NCI-H510A (cell line): ENCODE measurements around the gene CNEP1R1.
A peak's percentile ranks its signal among the peaks of the same experiment; 100 is the strongest.
"Not testable (repeated sequence)": the region's sequence is repeated elsewhere in the genome, so short reads cannot be mapped to it uniquely, and the experiment has no call there.

ENCODE experiments used
- DNase-seq: peaks from one replicate; lab custom pipeline; 2025; lab: John Stamatoyannopoulos, UW

The CNEP1R1 gene, protein sequence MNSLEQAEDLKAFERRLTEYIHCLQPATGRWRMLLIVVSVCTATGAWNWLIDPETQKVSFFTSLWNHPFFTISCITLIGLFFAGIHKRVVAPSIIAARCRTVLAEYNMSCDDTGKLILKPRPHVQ

DNA sequence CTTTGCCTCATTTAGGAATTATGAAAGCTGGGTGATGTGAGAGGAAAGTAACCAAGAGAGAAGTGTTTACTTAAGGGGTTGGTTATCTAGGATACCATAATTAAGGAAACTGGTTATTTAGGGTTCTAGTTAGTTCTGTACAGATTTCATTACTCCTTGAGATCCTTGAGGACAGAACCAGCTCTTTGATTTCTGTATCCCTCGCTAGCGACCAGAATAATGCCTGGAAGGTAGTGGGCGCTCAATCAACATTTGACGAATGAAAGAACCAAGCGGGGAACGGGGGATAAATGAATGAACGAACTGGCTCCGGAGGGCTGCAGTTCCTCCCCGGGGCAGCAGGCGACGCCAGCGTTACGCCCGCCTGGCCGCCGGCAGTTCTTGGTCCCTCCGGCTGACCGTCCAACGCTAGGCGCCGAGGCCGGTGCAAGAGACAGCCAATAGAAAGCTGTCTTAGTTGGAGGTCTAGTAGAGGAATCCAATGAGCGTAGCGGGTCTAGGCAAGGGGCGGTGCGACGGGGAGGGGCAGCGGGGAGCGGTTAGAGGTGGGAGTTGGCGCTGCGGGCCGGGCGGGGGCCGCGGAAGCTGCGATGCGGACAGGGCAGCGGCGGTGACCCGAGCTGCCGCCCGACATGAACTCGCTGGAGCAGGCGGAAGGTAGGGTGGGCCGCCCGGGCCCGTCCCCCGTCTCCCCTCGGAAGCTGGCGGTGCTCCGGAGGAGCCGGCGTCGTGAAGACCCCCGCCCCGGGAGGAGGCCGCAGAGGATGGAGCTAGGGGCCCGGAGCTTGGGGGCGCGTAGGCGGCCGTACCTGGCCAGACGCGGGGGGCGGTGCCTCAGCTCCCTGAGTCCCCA is at the start of gene CNEP1R1:
Gene CNEP1R1, plus strand, starts transcription at position 542 of the 853 bp plus-strand sequence. Its CDS starts 91 bp downstream, at position 633.
- DNase-seq = peak; percentile 93

DNA sequence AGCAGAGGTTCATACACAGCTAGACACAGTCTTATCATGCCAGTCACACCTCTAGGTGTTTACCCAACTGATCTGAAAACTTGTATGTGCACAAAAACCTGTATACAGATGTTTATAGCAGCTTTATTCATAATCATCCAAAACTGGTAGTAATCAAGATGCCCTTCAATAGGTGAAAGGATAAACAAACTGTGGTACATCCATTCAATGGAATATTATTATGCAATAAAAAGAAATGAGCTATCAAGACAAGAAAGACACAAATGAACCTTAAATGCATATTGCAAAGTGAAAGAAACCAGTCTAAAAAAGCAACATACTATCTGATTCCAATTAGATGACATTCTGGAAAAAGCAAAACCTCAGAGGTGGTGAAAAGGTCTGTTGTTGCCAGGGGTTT is 47.6 kb upstream of the CNEP1R1 start:
- no peak for DNase-seq

DNA sequence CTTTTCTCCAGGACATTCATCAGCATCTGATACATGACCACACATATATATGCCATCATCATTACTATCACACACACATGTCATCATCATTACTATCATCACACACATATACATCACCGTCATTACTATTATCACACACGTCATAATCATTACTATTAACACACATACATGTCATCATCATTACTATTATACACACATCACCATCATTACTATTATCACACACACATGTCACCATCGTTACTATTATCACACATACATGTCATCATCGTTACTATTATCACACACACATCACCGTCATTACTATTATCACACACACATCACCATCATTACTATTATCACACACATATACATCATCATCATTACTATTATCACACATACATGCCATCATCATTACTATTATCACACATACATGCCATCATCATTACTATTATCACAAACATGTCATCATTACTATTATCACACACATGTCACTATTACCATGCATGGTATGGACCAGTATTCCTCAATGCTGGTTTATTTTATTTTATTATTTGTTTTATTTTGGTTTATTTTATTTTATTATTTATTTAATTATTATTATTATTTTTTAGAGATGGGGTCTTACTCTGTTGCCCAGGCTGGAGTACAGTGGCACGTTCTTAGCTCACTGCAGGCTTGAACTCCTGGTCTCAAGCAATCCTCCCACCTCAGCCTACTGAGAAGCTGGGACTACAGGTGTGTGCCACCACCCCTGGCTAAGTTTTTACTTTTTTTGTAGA is 46.3 kb upstream of the CNEP1R1 start:
- DNase-seq = no peak

DNA sequence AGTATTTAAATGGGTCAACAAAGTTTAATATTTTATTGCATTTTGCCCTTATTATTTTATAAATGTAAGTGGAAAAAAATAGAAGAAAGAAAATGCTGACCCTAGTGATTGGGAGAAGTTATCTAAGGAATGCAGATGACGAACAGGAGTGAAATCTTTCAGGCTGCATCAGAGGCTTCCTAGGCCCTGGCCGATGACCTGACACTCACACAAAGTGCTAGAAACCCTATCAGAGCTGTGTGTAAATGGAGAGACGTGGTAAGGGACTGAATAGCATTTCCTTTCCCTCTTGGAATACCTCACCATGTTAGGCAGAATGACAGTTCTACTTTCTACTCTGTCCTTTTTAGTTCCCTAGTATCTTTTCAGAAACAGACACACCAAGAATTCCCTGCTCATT is 44.9 kb upstream of the CNEP1R1 start:
- DNase-seq = no peak

DNA sequence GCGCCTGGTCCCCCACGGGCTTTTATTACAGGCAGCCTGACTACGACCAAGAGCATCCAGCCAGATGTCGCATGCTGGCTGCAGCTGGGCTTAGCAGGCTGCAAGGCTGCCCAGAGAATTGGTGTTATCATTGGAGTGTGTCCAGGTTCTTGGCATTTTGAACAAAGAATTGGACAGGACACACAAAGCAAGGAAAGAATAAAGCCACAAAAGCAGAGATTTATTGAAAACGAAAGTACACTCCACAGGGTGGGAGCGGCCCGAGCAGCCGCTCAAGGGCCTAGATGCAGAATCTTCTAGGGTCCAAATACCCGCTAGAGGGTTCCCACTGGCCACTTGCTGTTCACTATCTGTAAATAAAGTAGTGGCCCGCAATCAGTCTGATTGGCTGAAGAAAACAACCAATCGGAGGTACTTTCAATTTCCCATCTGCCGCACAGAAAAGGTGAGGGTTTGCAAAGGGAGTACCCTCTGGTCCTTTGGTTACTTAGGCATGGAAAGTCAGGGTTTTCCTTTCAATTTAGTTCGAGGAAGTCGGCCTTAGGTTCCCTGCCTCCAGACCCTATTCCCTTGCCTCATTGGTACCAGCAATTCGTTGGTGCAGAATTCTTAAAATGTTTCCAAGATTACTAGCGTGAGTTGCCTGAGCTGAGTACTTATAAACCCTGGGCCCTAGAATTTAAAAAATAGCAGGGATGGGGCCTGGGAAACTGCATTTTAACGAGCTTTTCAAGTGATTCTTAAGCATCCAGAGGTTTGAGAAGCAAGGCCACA is 38.5 kb upstream of the CNEP1R1 start:
- no peak for DNase-seq

DNA sequence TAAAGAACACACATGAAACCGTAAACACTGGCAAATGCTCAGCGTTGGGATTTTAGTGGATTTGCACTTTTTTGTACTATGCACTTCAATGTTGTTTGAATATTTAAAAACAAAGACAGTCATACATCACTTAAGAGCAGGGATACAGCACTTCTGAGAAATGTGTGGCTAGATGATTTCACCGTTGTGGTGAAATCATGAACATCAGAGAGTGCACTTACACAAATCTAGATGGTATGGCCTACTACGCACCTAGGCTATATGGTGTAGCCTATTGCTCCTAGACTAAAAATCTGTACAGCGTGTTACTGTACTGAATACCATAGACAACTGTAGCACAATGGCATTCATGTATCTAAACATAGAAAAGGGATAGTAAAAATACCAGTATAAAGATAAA is 37.6 kb upstream of the CNEP1R1 start:
- DNase-seq = no peak

DNA sequence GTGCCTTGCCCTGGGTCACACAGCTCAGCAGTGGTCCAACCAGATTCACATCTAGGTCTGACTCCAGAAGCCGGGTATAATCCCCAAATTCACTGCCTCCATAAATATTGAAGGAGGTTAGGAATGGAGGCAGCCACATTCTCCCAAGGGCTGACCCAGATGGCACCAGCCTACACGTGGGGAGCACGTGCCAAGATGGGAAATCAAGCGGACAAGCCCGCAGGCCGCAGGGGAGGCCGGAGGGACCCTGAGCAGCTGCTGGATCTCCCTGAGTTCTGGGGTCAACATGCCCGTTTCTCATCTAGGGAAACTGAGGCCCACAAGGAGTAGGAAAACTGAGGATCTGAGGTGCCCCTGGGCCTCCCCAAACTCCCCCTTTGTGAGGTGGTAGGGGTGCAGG is 32.2 kb upstream of the CNEP1R1 start:
- DNase-seq = no peak

DNA sequence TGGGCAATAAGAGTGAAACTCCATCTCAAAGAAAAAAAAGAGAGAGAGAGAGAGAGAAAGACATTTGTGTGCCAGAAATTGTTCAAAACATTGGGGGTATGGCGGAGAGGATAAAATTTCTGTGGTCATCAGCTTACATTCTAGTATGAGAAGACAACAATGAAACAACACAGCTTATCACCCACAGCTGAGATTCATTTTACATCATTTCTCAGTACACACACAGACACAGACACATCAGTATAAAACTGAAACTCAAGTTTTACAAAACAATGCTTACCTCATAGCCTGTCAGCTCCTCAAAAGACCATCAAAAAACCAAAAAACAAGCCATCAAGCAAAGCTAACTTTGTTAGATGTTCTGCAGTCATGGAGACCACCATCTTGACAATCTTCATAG is 31.4 kb upstream of the CNEP1R1 start:
- DNase-seq = no peak

DNA sequence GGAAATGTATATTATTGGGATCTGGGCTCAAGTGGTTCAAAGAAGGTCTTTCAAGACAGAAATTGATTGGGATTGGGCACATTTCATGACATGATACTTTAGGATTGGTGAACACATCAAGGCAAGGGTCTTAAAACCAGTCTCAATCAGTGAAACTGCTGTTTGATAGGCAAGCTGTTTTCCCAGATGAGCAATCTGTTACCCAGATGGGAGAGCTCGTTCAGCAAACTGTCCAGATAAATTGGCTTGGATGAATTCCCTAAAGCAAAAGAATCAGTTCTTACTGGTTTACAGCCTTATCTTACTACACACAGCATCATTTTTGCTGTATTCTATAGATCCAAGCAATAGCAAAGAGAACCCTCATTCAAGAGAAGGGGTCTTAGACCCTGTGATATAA is 31.0 kb upstream of the CNEP1R1 start:
- DNase-seq = no peak

DNA sequence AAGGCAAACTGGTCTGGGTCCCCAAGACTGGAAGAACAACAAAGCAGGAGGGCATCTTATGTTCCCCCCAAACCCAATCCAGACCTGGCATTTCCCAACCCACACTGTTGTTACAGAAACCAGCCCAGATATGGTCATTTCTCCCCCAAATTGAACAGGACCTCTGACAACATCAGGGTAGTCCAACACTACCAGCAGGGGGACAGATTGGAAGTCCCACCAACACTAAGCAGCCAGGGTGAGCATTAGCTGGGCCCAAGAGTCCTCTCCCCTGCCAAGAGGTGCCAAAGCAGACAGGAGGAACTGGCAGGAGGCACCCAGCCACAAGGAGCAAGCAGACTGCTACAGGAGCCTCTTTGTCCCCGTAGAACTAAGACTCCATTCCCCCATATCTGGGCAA is 29.3 kb upstream of the CNEP1R1 start:
- DNase-seq = no peak

DNA sequence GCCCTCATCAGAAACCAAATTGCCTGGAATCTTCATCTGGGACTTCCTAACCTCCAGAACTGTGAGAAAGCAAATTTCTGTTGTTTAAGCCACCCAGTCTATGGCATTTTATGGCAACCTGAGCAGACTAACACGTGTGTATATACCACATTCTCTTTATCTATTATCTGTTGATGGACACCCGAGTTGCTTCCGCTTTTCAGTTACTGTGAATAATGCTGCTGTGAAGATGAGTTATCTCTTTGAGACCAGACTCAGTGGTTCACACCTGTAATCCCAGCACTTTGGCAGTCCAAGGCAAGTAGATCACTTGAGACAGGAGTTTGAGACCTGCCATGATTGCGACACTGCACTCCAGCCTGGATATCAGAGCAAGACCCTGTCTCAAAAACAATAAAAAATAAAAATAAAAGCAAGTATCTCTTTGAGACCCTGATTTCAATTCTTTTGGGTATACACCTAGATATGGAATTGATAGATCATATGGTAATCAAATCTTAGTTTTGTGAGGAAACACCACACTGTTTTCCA is 27.2 kb upstream of the CNEP1R1 start:
- DNase-seq = no peak

DNA sequence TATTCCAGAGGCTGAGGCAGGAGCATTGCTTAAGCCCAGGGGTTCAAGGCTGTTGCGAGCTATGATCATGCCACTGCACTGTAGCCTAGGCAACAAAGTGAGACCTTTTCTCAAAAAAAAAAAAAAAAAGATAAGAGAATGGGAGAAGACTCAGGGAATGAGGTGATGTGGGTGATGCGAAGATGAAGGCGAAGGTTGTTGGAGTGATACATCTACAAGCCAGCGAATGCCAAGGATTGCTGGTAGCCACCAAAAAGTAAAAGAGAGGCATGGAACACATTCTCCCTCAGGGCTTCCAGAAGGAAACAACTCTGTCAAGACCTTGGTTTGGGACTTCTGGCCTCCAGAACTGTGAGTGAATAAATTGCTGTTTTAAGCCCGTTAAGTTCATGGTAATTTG is 26.0 kb upstream of the CNEP1R1 start:
- no peak for DNase-seq

DNA sequence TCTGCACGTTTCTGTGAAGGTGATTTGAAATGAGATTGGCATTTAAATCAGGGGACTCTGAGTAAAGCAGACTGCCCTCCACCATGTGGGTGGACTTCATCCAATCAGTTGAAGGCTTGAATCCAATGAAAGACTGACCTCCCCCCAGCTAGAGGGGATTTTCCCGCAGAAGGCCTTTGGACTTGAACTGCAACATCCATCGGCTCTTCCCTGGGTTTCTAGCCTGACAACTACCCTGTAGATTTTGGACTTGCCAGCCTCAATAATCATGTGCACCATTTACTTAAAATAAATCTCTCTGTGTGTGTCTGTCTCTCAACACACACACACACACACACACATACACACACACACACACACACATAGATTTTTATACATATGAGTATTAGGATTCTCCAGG is 23.9 kb upstream of the CNEP1R1 start:
- no peak for DNase-seq

DNA sequence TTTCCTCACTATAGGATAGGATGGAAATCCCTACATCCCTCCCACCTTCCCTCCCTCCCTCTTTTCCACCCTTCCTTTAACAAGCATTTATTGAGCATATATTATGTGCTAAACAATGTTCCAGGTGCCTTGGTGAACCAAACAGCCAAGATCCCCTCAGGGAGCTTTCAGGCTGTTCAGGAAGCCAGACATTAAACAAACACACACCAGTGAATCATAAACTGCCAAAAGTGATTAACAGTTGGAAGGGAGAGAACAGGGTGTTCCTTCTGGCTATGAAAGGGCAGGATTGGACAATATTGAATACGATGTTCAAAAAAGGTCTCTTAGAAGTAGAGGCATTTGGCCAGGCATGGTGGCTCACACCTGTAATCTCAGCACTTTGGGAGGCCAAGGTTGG is 22.8 kb upstream of the CNEP1R1 start:
- no peak for DNase-seq

DNA sequence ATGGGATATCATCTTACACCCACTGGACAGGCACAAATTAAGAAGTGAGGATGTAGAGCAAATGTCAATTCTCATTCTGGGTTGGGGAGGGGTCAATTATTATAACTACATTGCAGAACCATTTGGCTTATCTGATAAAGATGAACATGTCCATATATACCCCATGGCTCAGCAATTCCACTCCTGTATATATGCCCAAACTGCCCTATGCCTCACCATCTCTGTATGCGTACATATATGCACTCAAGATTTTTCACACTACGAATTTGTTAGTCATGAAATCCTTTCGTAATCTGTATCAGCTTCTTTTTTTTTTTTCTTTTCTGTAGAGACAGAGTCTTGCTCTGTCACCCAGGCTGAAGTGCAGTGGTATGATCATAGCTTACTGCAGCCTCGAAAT is 20.8 kb upstream of the CNEP1R1 start:
- DNase-seq = no peak

DNA sequence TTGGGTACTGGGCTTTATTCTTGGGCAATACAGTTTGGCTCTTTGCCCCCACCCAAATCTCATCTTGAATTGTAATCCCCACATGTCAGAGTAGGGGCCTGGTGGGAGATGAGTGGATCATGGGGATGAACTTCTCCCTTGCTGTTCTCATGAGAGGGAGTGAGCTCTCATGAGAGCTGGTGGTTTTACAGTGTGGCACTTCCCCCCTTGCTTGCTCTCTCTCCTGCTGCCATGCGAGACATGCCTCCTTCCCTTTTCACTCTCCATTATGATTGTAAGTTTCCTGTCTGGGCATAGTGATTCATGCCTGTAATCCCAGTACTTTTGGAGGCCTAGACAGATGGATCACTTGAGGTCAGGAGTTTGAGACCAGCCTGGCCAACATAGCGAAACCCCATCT is 18.1 kb upstream of the CNEP1R1 start:
- no peak for DNase-seq

DNA sequence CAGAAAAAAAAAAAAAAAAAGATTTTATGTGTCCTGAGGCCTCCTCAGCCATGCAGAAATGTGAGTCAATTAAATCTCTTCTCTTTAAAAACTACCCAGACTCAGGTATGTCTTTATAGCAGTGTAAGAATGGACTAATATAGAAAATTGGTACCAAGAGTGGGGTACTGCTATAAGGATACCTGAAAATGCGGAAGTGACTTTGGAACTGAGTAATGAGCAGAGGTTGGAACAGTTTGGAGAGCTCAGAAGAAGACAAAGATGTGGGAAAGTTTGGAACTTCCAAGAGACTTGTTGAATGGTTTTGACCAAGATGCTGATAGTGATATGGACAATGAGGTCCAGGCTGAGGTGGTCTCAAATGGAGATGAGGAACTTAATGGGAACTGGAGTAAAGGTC is 17.3 kb upstream of the CNEP1R1 start:
- DNase-seq = no peak

DNA sequence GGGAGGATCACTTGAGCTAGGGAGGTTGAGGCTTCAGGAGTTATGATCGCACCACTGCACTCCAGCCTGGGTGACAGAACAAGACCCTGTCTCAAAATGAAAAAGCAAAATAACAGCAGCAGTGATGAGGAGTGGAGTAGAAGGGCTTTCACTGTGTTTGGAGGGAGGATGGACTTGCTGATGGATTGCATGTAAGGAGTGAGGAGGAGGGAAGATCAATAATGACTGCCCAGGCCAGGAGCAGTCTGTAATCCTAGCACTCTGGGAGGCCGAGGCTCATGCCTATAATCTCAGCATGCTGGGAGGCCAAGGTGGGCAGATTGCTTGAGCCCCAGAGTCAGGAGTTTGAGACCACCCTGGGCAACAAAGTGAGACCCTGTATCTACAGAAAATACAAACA is 14.8 kb upstream of the CNEP1R1 start:
- no peak for DNase-seq

DNA sequence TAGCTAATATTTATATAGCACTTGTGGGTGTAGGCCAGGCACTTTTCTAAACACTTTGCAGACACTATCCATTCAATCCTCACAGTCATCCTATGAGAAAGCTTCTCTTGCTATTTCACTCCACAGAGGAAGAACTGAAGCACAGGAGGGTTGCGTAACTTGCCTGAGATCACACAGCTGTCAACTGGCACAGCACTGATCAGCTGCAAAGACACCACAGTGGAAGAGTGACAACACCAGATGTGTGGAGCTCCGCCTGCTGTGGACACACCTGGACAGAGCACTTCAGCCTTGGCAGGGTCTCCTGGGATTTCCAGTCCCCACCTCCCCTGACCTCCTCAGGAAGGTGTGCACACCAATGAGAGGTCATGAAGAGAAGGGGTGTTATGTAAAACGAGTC is 13.3 kb upstream of the CNEP1R1 start:
- no peak for DNase-seq

DNA sequence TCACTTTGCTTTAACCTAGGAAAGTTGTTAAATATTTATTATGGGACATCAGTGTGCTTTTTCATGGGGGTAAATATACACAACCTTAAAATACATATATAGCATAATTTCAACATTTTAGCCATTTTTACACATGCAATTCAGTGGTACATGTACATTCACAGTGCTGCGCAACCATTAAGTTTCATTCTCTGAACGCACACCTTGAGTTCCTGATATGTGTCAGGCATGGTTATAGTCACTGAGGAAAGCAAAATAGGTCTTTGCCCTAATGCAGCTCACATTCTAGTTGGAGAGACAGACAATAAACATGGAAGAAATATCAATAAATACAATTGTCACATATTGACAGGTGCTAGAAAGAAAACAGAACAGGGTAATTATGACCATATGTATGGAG is 12.8 kb upstream of the CNEP1R1 start:
- no peak for DNase-seq

DNA sequence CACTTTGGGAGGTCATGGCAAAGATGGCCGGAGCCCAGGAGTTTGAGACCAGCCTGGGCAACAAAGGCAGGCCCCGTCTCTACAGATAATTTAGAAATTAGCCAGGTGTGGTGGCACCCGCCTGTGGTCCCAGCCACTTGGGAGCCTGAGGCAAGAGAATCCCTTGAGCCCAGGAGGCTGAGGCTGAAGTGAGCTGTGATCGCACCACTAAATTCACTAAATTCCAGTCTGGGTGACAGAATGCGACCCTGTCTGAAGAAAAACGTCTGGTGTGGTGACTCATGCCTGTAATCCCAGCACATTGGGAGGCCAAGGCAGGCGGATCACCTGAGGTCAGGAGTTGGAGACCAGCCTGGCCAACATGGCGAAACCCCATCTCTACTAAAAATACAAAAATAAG is 10.8 kb upstream of the CNEP1R1 start:
- not testable (repeated sequence) for DNase-seq

DNA sequence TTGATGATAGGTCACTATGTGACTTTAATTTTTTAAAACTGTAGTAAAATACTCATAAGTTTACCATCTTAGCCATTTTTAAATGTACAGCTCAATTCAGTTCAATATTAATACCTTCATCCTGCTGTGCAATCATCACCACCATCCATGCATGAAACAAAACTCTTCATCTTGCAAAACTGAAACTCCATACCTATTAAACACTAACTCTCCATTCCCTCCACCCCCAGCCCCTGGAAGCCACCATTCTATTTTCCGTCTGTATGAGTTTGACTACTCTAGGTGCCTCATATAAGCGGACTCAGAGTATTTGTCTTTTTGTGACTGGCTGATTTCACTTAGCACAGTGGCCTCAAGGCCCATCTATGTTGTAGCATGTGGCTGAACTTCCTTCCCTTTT is 9.4 kb upstream of the CNEP1R1 start:
- DNase-seq = no peak
